ENCODE results near the gene APOBEC3G. TPM values are rescaled to one million over a fixed set of nuclear protein-coding genes. Genes with fewer than 3 reads are reported as not detected.

The APOBEC3G gene
- polyA plus RNA-seq, 3 donors: 33.3 to 73.6 (median 64.5) TPM

GRCh38 chr22:39129081-39129480 is 52.0 kb downstream of the APOBEC3G start:
- TF ChIP-seq CTCF (IDR thresholded peaks at IDR 0.05): no peak
- 100% methylated on average over 1 of the region's 4 CpGs for WGBS (ENCODE audit: insufficient coverage)
- H3K27ac Mint-ChIP-seq: peak overlapping the region in 2 of 7 donors; percentile 14 to 36
- no peaks in the 10 kb centered on the region for H3K36me3 ChIP-seq (replicated peaks in 1 of 2; ENCODE audit: control insufficient read depth in 1 of 2, insufficient read depth in 2 of 2, low read length in 2 of 2)
- intact Hi-C loops (cut with micrococcal nuclease): loop anchor here in 1 of 2 donors (10.0 kb wide), 2 partner anchors 124 to 224 kb away; no protein-coding TSS in a partner anchor
- H3K9me3 ChIP-seq (replicated peaks in 1 of 2; ENCODE audit: control insufficient read depth in 1 of 2, insufficient read depth in 1 of 2, low read length in 2 of 2): no peaks in the 10 kb centered on the region
- H3K27ac ChIP-seq (ENCODE audit: low read depth in 1 of 2, low read length in 2 of 2): no peak overlapping the region
- no peak overlapping the region for H3K9ac ChIP-seq (ENCODE audit: insufficient read depth, low read length, poor library complexity, severe bottlenecking)
- no peaks in the 10 kb centered on the region for H3K27me3 ChIP-seq (ENCODE audit: control insufficient read depth in 2 of 2, insufficient read depth in 2 of 2, low read length in 2 of 2)
- H4K20me1 ChIP-seq (ENCODE audit: insufficient read depth, low read length): no peaks in the 10 kb centered on the region
- H2AFZ ChIP-seq (ENCODE audit: insufficient read depth, low read depth, low read length, poor library complexity, severe bottlenecking): no peak overlapping the region
- peaks cover 8% of the 10 kb centered on the region for H3K4me1 Mint-ChIP-seq
- no peak for DNase-seq
- no peaks in the 10 kb centered on the region for H3K79me2 ChIP-seq (ENCODE audit: insufficient read depth, low read length)
- no peak overlapping the region for H3K4me2 ChIP-seq (replicated peaks; ENCODE audit: extremely low read depth, low read length, poor library complexity, severe bottlenecking)
- H3K9me3 Mint-ChIP-seq: peaks cover 0 to 2% (median 0%) of the 10 kb centered on the region in 7 donors
- H3K36me3 Mint-ChIP-seq: peaks cover 7 to 10% of the 10 kb centered on the region in 2 donors
- H3K4me3 Mint-ChIP-seq: no peak overlapping the region
- peaks cover 9 to 12% of the 10 kb centered on the region in 2 donors for H3K4me1 ChIP-seq (ENCODE audit: control insufficient read depth in 1 of 2, insufficient read depth in 2 of 2, low read length in 2 of 2)
- H3K27me3 Mint-ChIP-seq (ENCODE audit: low read depth in 3 of 3): peaks cover 0 to 4% (median 2%) of the 10 kb centered on the region in 3 donors
- H3K4me3 ChIP-seq (replicated peaks in 1 of 3; ENCODE audit: low read depth in 2 of 3, low read length in 3 of 3): no peak overlapping the region

- Histone ChIP-seq H3K4me1 (ENCODE audit: control insufficient read depth in 1 of 2, insufficient read depth in 2 of 2, low read length in 2 of 2) (peaks cover 9 to 12% of the 10 kb centered on the region in 2 donors), H3K27ac (ENCODE audit: low read depth in 1 of 2, low read length in 2 of 2) (no peak overlapping the region), H2AFZ (ENCODE audit: insufficient read depth, low read depth, low read length, poor library complexity, severe bottlenecking) (no peak overlapping the region), H3K9me3 (replicated peaks in 1 of 2; ENCODE audit: control insufficient read depth in 1 of 2, insufficient read depth in 1 of 2, low read length in 2 of 2) (no peaks in the 10 kb centered on the region), H3K36me3 (replicated peaks in 1 of 2; ENCODE audit: control insufficient read depth in 1 of 2, insufficient read depth in 2 of 2, low read length in 2 of 2) (no peaks in the 10 kb centered on the region), H3K79me2 (ENCODE audit: insufficient read depth, low read length) (no peaks in the 10 kb centered on the region), H4K20me1 (ENCODE audit: insufficient read depth, low read length) (no peaks in the 10 kb centered on the region), H3K9ac (ENCODE audit: insufficient read depth, low read length, poor library complexity, severe bottlenecking) (no peak overlapping the region), H3K4me2 (replicated peaks; ENCODE audit: extremely low read depth, low read length, poor library complexity, severe bottlenecking) (no peak overlapping the region), H3K27me3 (ENCODE audit: control insufficient read depth in 2 of 2, insufficient read depth in 2 of 2, low read length in 2 of 2) (no peaks in the 10 kb centered on the region), H3K4me3 (replicated peaks in 1 of 3; ENCODE audit: low read depth in 2 of 3, low read length in 3 of 3) (no peak overlapping the region)
- no peak for DNase-seq
- no peak for TF ChIP-seq CTCF (IDR thresholded peaks at IDR 0.05)
- peak overlapping the region in 1 of 7 donors; percentile 25 for H3K27ac Mint-ChIP-seq
- peaks cover 7 to 10% of the 10 kb centered on the region in 2 donors for H3K36me3 Mint-ChIP-seq
- intact Hi-C loops (cut with micrococcal nuclease): loop anchor here in 1 of 2 donors (10.0 kb wide), 2 partner anchors 125 to 225 kb away; no protein-coding TSS in a partner anchor
- peaks cover 0 to 2% (median 0%) of the 10 kb centered on the region in 7 donors for H3K9me3 Mint-ChIP-seq
- WGBS (ENCODE audit: insufficient coverage): 94% methylated on average over 9 of the region's 9 CpGs
- peaks cover 8% of the 10 kb centered on the region for H3K4me1 Mint-ChIP-seq
- H3K27me3 Mint-ChIP-seq (ENCODE audit: low read depth in 3 of 3): peaks cover 0 to 4% (median 2%) of the 10 kb centered on the region in 3 donors
- no peak overlapping the region for H3K4me3 Mint-ChIP-seq
Measured at GRCh38 chr22:39129746-39130145, 52.7 kb downstream of the APOBEC3G start.
